ENCODE measurements around the gene UCN. TPM values are rescaled to one million over a fixed set of nuclear protein-coding genes. Genes with fewer than 3 reads are reported as not detected.

The UCN gene
- total RNA-seq, 2 experiments from 2014 or later = 1.8 to 2.3 TPM

- Mint-ChIP-seq H3K4me1 (ENCODE audit: low read depth) (no peaks in the 10 kb centered on the region), H3K36me3 (ENCODE audit: low read depth) (peaks cover 82% of the 10 kb centered on the region), H3K27me3 (no peaks in the 10 kb centered on the region), H3K4me3 (no peak overlapping the region), H3K27ac (no peak overlapping the region), H3K9me3 (no peaks in the 10 kb centered on the region)
- Histone ChIP-seq H3K4me3 (ENCODE audit: low read length) (no peak overlapping the region), H3K27me3 (ENCODE audit: control insufficient read depth in 1 of 2, insufficient read depth in 2 of 2, low read length in 2 of 2) (no peaks in the 10 kb centered on the region), H3K4me1 (ENCODE audit: insufficient read depth, low read length) (no peaks in the 10 kb centered on the region), H3K9me3 (ENCODE audit: control insufficient read depth in 1 of 2, insufficient read depth in 1 of 2, low read length in 2 of 2) (no peaks in the 10 kb centered on the region), H3K36me3 (ENCODE audit: insufficient read depth, low read length) (peaks cover 81% of the 10 kb centered on the region), H3K27ac (ENCODE audit: low read depth in 1 of 2, low read length in 2 of 2) (no peak overlapping the region)
- CTCF ChIA-PET = no interaction called here
- POLR2A ChIA-PET = interaction anchor here (1.7 kb wide), 1 partner anchor 13 kb away, joined by 6 read pairs; the partner anchor contains the start of gene MPV17
- intact Hi-C loops (cut with DNase I, micrococcal nuclease) = no loop called here
- ATAC-seq (ENCODE audit: poor library complexity) (no peak), DNase-seq (no peak)
- TF ChIP-seq CTCF (IDR thresholded peaks at IDR 0.05) = no peak
Measured at GRCh38 chr2:27336173-27336572, 27.9 kb upstream of the UCN start.

- DNase-seq = no peak
- intact Hi-C loops (cut with DNase I, micrococcal nuclease) = no loop called here
- POLR2A ChIA-PET = interaction anchor here (0.7 kb wide), 1 partner anchor 170 kb away, joined by 3 read pairs; no protein-coding TSS in a partner anchor
- Mint-ChIP-seq H3K4me1 (ENCODE audit: low read depth) (no peaks in the 10 kb centered on the region), H3K9me3 (no peaks in the 10 kb centered on the region), H3K36me3 (ENCODE audit: low read depth) (peaks cover 79% of the 10 kb centered on the region), H3K27me3 (no peaks in the 10 kb centered on the region), H3K27ac (no peak overlapping the region), H3K4me3 (no peak overlapping the region)
- CTCF ChIA-PET = no interaction called here
- no peak for ATAC-seq (ENCODE audit: poor library complexity)
- peaks cover 79% of the 10 kb centered on the region for H3K36me3 ChIP-seq (ENCODE audit: insufficient read depth, low read length)
- no peak overlapping the region for H3K4me3 ChIP-seq (ENCODE audit: low read length)
- H3K27me3 ChIP-seq (ENCODE audit: control insufficient read depth in 1 of 2, insufficient read depth in 2 of 2, low read length in 2 of 2) = no peaks in the 10 kb centered on the region
- H3K9me3 ChIP-seq (ENCODE audit: control insufficient read depth in 1 of 2, insufficient read depth in 1 of 2, low read length in 2 of 2) = no peaks in the 10 kb centered on the region
- H3K4me1 ChIP-seq (ENCODE audit: insufficient read depth, low read length) = no peaks in the 10 kb centered on the region
- no peak for TF ChIP-seq CTCF (IDR thresholded peaks at IDR 0.05)
- H3K27ac ChIP-seq (ENCODE audit: low read depth in 1 of 2, low read length in 2 of 2) = no peak overlapping the region
Measured at GRCh38 chr2:27335311-27335710, 27.1 kb upstream of the UCN start.

GRCh38 chr2:27324720-27325119 is 16.5 kb upstream of the UCN start:
- no peak overlapping the region for H3K27ac ChIP-seq (ENCODE audit: low read depth in 1 of 2, low read length in 2 of 2)
- Mint-ChIP-seq H3K36me3 (ENCODE audit: low read depth) (peaks cover 66% of the 10 kb centered on the region), H3K27me3 (no peaks in the 10 kb centered on the region), H3K27ac (peak overlapping the region; percentile 98), H3K9me3 (no peaks in the 10 kb centered on the region), H3K4me1 (ENCODE audit: low read depth) (peaks cover 31% of the 10 kb centered on the region), H3K4me3 (peak overlapping the region; percentile 60)
- no peak for TF ChIP-seq CTCF (IDR thresholded peaks at IDR 0.05)
- ATAC-seq (ENCODE audit: poor library complexity) = no peak
- intact Hi-C loops (cut with DNase I, micrococcal nuclease) = loop anchor here in 1 of 2 experiments (5.0 kb wide), 3 partner anchors 103 to 258 kb away; partner anchors contain the start of genes ATRAID, NRBP1, SLC5A6 and ZNF512
- no peaks in the 10 kb centered on the region for H3K27me3 ChIP-seq (ENCODE audit: control insufficient read depth in 1 of 2, insufficient read depth in 2 of 2, low read length in 2 of 2)
- H3K9me3 ChIP-seq (ENCODE audit: control insufficient read depth in 1 of 2, insufficient read depth in 1 of 2, low read length in 2 of 2) = no peaks in the 10 kb centered on the region
- ChIA-PET CTCF (interaction anchor here (1.0 kb wide), 1 partner anchor 22 kb away, joined by 3 read pairs; no protein-coding TSS in a partner anchor), POLR2A (interaction anchor here (1.8 kb wide), 1 partner anchor 19 kb away, joined by 8 read pairs; no protein-coding TSS in a partner anchor)
- peaks cover 25% of the 10 kb centered on the region for H3K4me1 ChIP-seq (ENCODE audit: insufficient read depth, low read length)
- H3K36me3 ChIP-seq (ENCODE audit: insufficient read depth, low read length) = peaks cover 33% of the 10 kb centered on the region
- no peak for DNase-seq
- no peak overlapping the region for H3K4me3 ChIP-seq (ENCODE audit: low read length)

All from CD4-positive, alpha-beta T cell (primary cell).